NCI-H2029 (cell line): ENCODE measurements around the gene P3H2.
"Not testable (repeated sequence)": the region's sequence is repeated elsewhere in the genome, so short reads cannot be mapped to it uniquely, and the experiment has no call there.

Experiments
- DNase-seq: peaks from one replicate; lab custom pipeline; 2025; lab: John Stamatoyannopoulos, UW

The P3H2 gene, protein sequence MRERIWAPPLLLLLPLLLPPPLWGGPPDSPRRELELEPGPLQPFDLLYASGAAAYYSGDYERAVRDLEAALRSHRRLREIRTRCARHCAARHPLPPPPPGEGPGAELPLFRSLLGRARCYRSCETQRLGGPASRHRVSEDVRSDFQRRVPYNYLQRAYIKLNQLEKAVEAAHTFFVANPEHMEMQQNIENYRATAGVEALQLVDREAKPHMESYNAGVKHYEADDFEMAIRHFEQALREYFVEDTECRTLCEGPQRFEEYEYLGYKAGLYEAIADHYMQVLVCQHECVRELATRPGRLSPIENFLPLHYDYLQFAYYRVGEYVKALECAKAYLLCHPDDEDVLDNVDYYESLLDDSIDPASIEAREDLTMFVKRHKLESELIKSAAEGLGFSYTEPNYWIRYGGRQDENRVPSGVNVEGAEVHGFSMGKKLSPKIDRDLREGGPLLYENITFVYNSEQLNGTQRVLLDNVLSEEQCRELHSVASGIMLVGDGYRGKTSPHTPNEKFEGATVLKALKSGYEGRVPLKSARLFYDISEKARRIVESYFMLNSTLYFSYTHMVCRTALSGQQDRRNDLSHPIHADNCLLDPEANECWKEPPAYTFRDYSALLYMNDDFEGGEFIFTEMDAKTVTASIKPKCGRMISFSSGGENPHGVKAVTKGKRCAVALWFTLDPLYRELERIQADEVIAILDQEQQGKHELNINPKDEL

DNA sequence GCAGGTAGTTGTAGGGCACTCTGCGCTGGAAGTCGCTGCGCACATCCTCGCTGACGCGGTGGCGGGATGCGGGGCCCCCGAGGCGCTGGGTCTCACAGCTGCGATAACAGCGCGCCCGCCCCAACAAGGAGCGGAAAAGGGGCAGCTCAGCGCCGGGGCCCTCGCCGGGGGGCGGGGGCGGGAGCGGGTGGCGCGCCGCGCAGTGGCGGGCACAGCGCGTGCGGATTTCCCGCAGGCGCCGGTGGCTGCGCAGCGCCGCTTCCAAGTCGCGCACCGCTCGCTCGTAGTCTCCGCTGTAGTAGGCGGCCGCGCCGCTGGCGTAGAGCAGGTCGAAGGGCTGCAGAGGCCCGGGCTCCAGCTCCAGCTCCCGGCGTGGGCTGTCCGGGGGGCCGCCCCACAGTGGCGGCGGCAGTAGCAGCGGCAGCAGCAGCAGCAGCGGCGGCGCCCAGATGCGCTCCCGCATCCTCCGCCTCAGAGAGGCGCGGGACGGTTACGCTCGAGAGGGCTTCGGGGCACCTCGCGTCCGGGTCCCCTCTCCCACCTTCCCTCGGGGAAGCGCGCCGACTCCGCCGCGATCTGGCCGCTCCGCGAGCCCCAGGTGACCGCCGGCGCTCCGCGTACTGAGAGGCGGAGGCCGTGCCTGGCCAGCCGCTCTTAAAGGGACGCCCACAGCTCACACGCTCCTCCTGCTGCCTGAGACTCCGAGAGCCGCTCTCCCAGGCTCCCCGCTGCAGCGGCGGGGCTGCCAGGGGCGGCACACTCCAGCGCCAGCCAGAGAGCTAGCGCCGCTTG, at the start of gene P3H2:
Gene P3H2 (minus strand): TSS at position 629 of the 792 bp plus-strand sequence. CDS start 166 bp downstream, at position 463.
- no peak for DNase-seq

DNA sequence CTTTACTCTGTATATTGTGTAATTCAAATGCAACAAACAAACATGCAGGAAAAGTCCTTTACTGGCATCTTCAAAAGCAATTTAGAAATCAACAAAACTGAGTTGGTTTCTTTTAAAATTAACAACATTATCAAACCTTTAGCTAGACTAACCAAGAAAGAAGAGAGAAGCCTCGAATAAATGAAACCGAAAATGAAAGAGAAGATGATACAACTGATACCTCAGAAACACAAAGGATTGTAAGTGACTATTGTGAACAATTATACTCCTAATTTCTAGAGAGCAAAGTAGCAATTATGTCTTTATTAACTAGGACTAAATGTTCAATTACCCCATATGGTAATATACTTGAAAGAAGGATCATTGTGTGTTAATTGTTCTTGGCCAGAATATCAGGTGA, 49.2 kb upstream of the P3H2 start:
- no peak for DNase-seq

DNA sequence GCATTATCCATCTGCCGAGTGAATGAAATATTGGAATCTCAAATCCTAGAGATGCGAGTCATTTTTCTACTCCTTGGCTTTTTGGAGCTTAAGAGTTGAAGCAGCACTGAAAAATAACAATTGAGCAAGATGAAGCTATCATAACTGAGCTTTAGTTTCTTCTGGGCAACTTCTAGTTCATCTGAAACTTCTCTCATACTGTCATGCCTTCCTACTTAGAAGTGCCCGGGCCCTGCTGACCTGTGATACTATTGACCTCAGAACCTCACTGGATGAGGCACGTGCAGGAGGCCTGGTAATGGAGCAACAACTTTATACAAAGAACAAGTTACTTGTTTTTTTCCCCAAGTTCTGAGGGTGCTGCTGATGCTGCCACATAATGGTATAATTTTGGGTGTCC, 48.5 kb upstream of the P3H2 start:
- DNase-seq: no peak

DNA sequence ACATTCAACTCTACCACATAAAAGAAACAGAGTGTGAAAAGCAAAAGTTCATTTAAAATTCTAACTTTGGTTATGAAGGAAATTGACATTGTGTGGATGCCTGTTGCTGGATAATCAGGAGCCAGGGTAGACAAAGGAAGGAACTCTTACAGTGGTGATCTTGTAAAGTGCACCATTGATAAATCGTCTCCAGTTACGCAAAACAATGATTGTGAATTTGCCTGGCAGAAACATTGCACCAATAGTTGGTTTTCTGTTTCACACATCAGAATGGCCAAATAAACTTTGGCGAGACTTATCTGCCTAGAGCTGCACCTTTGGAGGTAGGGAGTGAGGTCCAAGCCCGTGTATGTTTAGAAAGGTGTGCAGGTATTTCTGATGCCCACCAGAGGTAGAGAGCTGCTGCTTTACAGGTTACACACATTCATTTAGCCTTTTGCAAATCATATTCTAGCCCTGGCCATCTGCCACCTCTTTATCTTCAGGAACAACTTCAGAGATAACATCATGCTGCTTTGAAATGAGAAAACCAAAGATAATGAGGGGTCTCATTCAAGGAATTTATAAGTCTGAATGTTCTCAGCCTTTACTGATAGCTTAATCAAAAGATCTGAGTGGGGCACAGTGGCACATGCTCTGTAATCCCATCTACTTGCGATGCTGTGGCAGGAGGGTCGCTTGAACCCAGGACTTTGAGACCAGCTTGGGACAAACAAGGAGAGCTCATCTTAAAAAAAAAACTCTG, 47.4 kb upstream of the P3H2 start:
- no peak for DNase-seq

DNA sequence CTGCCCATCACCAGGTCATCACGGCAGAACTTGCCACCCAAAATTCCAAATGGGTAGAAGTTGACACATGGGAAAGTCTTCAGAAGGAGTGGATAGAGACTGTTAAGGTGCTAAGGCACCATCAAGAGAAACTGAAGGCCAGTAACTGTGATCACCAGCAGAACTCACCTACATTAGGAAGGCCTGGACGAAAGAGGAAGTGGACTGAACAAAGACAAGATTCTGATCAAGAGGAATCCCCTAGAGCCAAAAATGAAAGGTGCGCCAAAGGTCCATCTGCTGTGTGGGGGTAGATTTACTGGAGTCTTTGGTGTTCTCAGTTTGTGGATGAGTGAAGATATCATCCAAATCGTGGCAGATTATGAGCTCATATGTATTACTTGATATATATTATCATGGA, 46.3 kb upstream of the P3H2 start:
- no peak for DNase-seq

DNA sequence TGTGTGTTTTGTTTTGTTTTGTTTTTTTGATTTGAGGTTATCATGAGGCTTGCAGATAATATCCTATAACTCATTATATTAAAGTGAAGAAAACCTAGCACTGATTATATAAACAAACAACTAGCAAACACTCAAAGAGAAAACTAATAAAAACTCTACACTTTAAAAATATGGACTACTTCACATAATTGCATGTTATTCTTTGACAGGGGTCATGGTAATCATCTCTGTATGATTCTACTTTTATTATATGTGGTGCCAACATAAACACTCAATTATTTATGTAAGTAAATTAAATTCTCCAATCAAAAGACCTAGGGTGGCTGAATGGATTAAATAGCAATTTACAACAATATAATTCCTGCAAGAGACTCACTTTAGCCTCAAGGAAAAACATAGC, 44.6 kb upstream of the P3H2 start:
- no peak for DNase-seq

DNA sequence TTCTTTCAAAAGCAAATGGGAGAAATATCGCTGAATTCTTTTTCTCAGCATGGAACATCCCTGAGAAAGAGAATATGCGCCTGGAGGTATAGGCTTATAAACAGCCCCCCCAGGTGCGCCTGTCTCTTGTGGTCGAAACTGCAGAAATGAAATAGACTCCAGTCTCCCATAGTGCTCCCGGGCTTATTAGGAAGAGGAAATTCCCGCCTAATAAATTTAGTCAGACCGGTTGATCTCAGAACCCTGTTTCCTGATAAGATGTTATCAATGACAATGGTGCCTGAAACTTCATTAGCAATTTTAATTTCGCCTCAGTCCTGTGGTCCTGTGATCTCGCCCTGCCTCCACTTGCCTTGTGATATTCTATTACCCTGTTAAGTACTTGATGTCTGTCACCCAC, 41.3 kb upstream of the P3H2 start:
- not testable (repeated sequence) for DNase-seq

DNA sequence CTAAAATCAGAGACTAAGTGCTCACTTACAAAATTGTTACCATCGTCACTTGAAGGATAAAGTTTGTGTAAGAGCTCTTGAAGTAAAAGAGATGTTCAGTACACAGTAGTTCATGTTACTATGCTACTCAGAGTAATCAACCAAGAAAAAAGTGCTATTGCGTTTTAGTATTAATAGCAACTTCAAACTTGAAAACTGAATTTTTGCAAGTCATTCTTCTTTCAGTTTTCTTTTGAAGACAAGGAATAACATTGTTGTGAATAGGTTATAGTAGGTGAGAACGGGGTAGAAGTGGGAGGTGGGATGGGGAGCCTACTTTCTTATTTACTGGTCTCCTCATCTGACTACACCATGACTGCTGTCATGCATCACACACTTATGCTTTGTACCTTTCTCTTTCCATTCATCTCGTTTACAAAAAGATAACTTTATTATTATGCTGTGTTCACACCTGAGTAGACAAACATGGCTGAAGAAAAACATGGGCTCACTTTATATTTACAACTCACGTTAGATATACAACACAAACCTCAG, 39.3 kb upstream of the P3H2 start:
- no peak for DNase-seq

DNA sequence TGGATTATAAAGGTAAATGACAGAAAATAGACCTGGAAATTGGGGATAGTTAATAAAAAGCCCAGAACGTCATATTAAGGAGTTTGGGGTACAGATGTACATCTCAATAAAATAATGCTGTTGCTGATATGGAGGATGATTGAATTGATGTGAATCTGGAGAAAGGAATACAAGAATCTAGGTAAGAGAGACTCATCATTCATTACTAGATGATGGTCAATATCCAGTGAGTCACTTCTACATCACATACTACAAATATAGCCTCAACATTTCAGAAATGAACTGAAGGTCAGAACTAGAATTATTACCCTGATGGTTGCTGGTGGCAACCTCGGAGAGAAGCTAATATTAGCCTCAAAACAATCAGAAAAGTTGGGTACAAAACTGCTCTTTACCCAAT, 37.6 kb upstream of the P3H2 start:
- no peak for DNase-seq

DNA sequence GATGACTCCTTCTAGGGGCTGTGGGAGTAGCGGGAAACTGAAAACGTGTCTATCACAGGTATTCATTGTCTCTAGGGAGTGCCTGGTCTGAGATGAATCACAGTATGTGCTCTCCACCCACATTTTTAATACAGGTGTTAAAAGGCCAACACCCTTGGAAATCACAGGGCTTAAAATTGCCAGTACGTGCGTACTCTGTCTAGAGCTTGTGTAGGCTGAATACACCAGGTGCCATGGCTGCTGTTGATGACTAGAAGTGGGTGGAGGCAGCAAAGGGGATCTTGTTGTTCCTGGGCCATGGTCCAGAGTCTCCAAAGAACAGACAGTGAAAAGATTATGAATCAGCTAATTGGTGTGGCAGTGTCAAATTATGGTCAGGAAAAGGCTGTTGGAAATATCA, 35.1 kb upstream of the P3H2 start:
- no peak for DNase-seq

DNA sequence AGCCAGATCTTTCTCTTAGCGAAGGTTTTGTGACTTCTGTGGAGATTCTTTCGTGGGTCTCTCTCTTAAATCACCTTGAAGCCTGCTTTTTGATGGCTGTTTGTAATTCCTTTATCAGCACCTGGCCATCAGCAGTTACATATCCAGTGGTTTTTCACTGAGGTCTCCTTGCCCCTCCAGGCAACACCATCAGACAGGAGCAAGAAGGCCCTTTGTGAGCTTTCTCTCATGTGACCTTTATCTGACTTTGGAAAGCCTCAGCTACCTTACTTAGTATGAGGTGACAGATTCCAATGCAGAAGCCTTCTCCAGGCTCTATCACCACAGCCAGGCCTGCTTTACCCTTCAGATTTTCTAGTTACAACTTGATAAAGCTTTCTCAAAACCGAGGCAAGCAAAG, 30.0 kb upstream of the P3H2 start:
- no peak for DNase-seq

DNA sequence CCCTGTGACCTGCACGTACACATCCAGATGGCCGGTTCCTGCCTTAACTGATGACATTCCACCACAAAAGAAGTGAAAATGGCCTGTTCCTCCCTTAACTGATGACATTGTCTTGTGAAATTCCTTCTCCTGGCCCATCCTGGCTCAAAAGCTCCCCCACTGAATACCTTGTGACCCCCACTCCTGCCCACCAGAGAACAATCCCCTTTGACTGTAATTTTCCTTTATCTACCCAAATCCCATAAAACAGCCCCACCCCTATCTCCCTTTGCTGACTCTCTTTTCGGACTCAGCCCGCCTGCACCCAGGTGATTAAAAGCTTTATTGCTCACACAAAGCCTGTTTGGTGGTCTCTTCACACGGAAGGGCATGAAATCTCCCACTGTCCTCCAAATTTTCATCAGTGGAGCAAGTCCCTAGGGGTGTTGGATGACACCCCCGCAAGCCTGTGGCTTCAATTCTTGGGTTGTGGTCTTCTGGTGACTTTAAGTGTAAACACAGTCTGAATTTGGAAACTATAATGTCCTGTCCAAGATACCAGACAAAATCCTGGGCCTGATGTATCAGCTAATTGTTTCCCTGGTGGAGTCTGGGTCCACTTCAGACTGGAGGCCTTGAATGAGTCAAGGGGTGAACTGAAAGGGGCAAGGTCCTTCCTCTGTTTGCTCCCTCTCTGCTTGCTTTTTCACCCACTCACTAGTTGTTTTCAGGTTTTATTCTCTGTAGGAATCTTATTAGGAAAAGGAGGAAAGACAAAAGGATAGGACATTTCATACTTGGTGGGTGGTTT, 29.3 kb upstream of the P3H2 start:
- DNase-seq: not testable (repeated sequence)

DNA sequence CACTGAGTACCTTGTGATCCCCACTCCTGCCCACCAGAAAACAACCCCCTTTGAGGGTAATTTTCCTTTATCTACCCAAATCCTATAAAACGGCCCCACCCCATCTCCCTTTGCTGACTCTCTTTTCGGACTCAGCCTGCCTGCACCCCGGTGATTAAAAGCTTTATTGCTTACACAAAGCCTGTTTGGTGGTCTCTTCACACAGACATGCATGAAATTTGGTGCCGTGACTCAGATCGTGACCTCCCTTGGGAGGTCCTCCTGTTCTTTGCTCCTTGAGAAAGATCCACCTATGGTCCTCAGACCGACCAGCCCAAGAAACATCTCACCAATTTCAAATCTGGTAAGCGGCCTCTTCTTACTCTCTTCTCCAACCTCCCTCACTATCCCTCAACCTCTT, 24.1 kb upstream of the P3H2 start:
- DNase-seq: not testable (repeated sequence)

DNA sequence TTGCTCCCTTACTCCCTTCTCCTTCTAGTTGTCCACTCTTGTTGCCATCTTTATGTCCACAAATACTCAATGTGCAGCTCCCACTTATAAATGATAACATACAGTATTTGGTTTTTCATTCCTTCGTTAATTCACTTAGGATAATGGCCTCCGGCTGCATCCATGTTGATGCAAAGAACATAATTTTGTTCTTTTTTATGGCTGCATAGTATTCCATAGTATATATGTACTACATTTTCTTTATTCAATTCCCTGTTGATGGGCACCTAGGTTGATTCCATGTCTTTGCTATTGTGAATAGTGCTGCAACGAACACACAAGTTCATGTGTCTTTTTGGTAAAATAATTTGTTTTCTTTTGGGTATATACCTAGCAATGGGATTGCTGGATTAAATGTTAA, 21.3 kb upstream of the P3H2 start:
- no peak for DNase-seq

DNA sequence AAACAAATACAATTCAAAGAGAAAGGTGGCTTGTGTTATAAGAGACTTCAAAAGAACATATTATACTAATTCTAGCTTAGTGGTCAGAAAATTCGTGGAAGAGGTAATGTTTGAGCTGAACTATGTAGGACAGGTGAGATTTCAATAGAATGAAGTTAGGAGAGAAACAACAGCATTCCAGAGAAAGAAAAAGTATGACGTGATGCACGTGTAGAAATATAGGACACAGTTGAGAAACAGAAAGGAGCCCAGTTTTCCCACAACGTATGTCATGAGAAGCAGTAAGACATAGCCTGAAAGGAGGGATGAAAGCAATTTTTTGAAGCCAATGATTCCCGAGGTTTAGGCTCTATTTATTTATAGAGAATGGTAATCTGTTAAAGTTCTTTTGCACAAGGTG, 18.7 kb upstream of the P3H2 start:
- DNase-seq: no peak

DNA sequence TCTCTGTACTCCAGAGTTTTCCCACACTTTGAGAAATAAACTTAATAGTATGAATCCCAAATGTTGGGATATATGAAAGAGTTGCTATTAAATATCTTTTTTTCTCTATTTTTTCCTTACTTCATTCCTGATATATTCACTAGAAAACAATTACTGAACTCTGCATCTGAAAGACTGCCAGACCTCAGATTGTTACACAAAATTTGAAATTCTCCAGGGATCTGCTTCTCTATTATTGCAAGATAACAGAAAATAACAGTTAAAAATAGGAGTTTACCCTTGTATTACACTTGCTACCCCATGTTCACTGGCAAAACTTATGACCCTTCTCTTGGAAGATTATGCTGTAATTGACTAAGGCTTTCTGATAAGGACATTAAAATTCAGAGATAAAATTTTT, 11.7 kb upstream of the P3H2 start:
- no peak for DNase-seq

DNA sequence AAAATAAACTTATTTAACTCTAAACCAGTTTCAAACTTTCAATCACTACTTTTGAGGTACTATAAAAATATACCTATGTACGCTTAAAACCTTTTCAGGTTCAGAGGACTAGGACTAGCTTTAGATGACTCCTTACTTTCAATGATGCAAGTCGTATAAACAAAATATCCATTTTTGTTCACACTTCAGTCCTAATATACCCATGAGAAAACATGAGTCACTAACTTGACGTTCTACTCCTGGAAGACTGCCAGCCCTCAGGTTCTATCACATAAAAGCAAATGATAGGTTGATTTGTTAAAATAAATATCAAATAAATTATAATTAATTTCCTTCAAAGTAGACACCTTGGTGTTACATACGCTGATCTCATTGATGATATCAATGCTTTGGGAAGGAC, 10.6 kb upstream of the P3H2 start:
- DNase-seq: no peak

DNA sequence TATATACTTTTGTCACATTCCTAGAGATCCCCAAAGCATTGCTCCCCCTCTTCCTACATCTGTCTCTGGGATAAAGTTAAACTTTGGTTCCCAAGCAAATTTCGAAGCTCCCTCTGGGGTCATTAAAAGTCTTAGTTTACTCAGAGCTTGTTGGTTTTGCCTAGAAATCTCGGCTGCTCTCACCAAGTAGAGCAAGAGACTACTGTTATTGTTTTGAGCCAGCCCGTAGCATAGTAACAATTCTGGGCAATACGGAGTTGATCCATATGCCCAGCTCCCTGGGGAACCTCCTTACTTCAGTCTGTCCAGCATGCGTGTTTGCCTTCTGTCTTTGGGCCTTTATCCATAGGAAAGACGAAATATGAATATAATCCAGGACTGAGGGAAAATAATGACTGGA, 10.0 kb upstream of the P3H2 start:
- no peak for DNase-seq

DNA sequence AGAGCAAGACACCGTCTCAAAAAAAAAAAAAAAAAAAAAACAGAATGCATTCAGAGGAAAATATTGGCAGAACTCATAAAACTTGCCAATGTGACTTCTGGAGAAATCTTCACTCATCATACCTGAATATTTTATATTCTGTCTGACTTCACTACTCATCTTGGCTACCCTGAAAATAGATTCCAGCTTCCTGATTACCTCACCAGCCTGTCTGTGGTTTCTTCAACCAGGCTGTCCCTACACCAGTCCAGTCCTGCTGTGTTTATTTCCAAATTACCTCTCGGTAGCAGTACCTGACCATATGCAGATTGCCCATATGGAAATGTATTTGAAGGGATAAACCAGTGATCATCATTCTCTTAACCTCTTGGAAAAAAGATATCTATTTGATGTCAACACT, 9.3 kb upstream of the P3H2 start:
- no peak for DNase-seq

DNA sequence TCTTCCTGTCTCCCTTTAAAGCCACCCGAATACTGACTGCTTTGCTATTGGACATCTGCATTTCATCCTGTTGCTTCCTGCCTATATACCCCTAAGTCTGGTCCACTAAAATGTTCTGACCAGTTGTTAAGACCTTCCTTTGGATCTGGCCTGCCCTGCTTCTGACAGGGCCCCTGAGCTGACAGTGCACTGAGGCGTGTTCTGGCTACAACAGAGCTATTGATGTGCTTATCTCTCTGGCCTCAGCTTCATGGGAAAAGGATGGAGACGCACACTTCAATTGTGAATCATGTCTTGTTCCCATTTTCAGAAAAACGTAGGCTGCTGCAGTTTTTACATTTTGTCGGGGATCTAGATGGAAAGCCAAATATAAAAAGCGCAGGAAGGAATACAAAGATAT, 7.1 kb upstream of the P3H2 start:
- DNase-seq: no peak

DNA sequence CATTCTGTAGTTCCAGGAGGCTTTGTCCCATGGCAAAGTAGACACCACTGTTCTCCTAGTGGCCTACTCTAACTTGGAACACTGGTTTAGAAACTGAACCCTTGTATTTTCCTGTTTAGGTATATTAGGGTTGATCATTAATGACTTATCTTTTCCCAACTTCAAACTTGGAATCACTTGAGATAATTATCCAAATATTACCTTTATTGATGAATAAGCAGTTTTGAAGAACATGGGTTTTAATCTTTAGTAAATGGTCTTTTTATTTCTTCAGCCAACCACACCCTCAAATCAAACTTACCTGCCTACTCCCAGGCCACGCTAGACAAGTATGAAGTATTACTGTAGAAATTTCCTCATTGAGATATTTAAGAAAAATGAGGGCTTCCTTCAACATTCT, 6.5 kb upstream of the P3H2 start:
- no peak for DNase-seq
